ENCODE data around the gene RFTN1.
A peak's percentile ranks its signal among the peaks of the same experiment; 100 is the strongest.
"Not testable (repeated sequence)": the region's sequence is repeated elsewhere in the genome, so short reads cannot be mapped to it uniquely, and the experiment has no call there.

Gene RFTN1

GRCh38 chr3:16494814-16495431 is 18.6 kb downstream of the RFTN1 start:
- peaks cover 6% of the 10 kb centered on the region for H3K4me1 ChIP-seq
- H3K36me3 ChIP-seq = no peaks in the 10 kb centered on the region
- DNase-seq = no peak

DNA sequence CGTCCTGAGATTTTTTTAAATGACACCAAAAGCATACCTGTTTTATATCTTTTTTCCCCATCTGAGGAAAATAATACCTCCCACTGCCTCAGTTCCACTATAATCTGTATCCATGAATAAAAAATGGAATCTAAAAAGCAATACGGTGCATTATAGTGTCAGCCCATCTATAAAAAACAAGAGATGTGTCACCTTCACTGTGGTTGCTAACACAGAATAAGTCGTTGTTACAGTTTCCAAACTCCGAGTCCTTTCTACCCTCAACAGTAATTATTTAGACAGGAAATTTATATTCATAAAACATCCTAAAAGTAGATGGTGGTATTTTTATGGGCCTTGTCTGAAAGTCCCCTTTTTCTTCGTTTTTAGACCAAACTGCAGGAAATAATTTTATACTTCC is 19.4 kb downstream of the RFTN1 start:
- Histone ChIP-seq H3K4me1 (peaks cover 6% of the 10 kb centered on the region), H3K9me3 (no peaks in the 10 kb centered on the region), H3K36me3 (no peaks in the 10 kb centered on the region), H3K4me3 (ENCODE audit: low read depth, low read length) (no peak overlapping the region), H3K27me3 (no peaks in the 10 kb centered on the region)
- TF ChIP-seq, protein P1, sequence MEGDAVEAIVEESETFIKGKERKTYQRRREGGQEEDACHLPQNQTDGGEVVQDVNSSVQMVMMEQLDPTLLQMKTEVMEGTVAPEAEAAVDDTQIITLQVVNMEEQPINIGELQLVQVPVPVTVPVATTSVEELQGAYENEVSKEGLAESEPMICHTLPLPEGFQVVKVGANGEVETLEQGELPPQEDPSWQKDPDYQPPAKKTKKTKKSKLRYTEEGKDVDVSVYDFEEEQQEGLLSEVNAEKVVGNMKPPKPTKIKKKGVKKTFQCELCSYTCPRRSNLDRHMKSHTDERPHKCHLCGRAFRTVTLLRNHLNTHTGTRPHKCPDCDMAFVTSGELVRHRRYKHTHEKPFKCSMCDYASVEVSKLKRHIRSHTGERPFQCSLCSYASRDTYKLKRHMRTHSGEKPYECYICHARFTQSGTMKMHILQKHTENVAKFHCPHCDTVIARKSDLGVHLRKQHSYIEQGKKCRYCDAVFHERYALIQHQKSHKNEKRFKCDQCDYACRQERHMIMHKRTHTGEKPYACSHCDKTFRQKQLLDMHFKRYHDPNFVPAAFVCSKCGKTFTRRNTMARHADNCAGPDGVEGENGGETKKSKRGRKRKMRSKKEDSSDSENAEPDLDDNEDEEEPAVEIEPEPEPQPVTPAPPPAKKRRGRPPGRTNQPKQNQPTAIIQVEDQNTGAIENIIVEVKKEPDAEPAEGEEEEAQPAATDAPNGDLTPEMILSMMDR (IDR thresholded peaks at IDR 0.05; ENCODE audit: low read depth, low read length) = no peak
- DNase-seq = no peak

More at GRCh38 chr3:16494814-16495431, 18.6 kb downstream of the RFTN1 start:
- Histone ChIP-seq H3K4me3 (ENCODE audit: low read depth, low read length) (peak overlapping the region; percentile 15), H3K27me3 (no peaks in the 10 kb centered on the region), H3K9me3 (no peaks in the 10 kb centered on the region)
- TF ChIP-seq, protein P1 (IDR thresholded peaks at IDR 0.05; ENCODE audit: low read depth, low read length) = no peak

DNA sequence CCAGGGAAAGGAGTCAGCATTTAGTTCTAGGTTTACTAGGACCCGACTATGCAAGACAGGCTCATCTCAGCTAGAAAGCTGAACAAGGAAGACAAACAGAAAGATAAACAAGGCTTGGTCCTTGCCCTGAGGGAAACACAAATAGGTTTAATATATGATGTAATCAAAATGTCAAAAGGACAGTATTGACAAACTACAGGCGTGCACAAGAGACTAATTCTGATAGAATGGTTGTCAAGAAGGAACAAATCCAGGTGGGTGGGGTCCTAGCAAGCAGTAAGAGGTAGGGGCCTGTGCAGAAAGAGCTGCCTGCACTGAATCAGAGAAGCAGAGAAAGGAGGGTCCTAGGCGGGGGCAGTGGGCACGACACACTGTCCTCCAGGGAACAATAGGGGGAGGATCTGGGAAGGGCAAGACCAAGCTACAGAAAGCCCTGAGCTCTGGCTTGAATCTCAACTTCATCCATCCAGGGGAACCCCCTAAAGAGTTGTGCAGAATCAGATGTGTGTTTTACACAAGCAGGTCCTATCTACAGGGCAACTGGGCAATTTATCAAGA is 23.4 kb downstream of the RFTN1 start:
- no peaks in the 10 kb centered on the region for H3K36me3 ChIP-seq
- no peak overlapping the region for H3K4me3 ChIP-seq (ENCODE audit: low read depth, low read length)
- peak; percentile 16 for DNase-seq
- H3K4me1 ChIP-seq = peaks cover under 1% of the 10 kb centered on the region
- TF ChIP-seq, protein P1 (IDR thresholded peaks at IDR 0.05; ENCODE audit: low read depth, low read length) = no peak
- no peaks in the 10 kb centered on the region for H3K27me3 ChIP-seq
- H3K9me3 ChIP-seq = no peaks in the 10 kb centered on the region

GRCh38 chr3:16489326-16490061 is 24.0 kb downstream of the RFTN1 start:
- not testable (repeated sequence) for H3K4me1 ChIP-seq; H3K4me3 ChIP-seq (ENCODE audit: low read depth, low read length); H3K9me3 ChIP-seq; H3K27me3 ChIP-seq; H3K36me3 ChIP-seq; DNase-seq

DNA sequence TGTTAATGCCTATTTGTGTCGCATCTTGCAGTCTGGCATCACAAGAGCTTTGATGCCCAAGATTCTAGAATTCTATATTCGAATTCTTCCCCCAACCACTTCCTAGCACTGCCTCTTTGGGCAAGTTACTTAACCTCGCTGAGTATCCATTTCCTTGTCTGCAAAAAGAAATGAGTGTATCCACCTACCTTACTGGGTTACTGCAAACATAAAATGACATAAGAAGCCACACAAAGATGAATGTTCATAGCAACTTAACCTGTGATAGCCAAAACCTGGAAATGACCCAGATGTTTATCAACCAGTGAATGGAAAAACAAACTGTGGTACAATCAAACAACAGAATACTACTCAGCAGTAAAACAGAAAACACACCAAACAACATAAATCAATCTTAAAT is 24.9 kb downstream of the RFTN1 start:
- no peak for DNase-seq
- Histone ChIP-seq H3K27me3 (no peaks in the 10 kb centered on the region), H3K4me1 (no peaks in the 10 kb centered on the region), H3K9me3 (no peaks in the 10 kb centered on the region), H3K36me3 (no peaks in the 10 kb centered on the region), H3K4me3 (ENCODE audit: low read depth, low read length) (no peak overlapping the region)
- TF ChIP-seq, protein P1 (IDR thresholded peaks at IDR 0.05; ENCODE audit: low read depth, low read length) = no peak

GRCh38 chr3:16487511-16488175 is 25.9 kb downstream of the RFTN1 start:
- Histone ChIP-seq H3K27me3 (no peaks in the 10 kb centered on the region), H3K4me1 (no peaks in the 10 kb centered on the region)
- TF ChIP-seq, protein P1 (IDR thresholded peaks at IDR 0.05; ENCODE audit: low read depth, low read length) = no peak

More at GRCh38 chr3:16487511-16488175, 25.9 kb downstream of the RFTN1 start:
- Histone ChIP-seq H3K36me3 (no peaks in the 10 kb centered on the region), H3K4me3 (ENCODE audit: low read depth, low read length) (no peak overlapping the region), H3K9me3 (no peaks in the 10 kb centered on the region)
- DNase-seq = no peak
